HG02870 (cell line): ENCODE measurements around the gene NANOS3.

Source experiments
- ATAC-seq: cut with Tn5 transposase; IDR thresholded peaks from one replicate; pipeline ENCODE4 v1.9.1; 2021; ENCODE audit warnings: mild to moderate bottlenecking, moderate library complexity; ENCODE audit not compliant: unreplicated experiment

Gene NANOS3

GRCh38 chr19:13861714-13862531, 15.0 kb upstream of the NANOS3 start:
- ATAC-seq = peak; percentile 54

GRCh38 chr19:13864046-13864666, 12.8 kb upstream of the NANOS3 start:
- no peak for ATAC-seq

GRCh38 chr19:13864667-13865570, 12.0 kb upstream of the NANOS3 start:
- no peak for ATAC-seq

DNA sequence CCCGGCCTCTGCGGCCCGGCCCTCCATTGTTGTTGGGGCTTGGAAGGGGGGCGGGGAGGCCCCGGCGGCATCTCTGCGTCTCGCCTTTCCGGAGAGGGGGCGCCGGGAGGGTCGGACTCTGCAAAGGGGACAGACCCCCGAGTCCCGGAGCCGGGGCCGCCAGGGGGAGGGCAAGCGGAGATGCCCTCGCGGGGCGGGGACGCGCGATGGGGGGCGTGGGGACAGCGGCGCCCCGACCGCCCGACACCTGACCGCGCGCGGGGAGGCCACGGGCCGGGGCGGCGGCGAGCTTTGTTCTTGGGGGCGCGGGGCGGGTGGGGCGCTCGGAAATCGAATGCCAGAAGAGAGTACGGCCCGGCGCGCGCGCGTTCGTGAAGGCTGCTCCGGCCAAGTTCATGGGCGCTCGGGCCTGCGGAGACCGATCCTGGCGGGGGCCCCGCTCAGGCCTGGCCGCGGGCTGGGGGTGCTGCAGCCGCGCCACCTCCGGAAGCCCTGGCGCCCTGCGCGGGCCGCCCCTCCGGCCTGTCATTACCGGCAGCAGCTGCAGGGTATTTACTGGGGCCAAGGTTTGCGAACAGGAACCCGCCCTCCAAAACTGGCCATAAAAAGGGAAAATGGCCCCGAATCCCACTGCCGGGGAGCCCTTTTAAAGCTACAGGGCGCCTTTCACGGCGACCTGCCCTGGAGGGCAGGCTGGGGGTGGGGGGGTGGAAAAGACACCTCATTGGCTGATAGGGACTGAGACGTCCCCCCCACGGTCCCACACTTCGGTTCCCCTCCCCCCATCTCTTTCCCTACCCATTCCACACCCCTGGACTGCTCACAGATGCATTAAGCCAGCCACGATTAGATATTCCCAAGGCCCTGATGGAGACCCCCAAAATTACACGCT, 11.1 kb upstream of the NANOS3 start:
- no peak for ATAC-seq

GRCh38 chr19:13866463-13867046, 10.4 kb upstream of the NANOS3 start:
- no peak for ATAC-seq

GRCh38 chr19:13868663-13869062, 8.3 kb upstream of the NANOS3 start:
- ATAC-seq = no peak

GRCh38 chr19:13869281-13869680, 7.7 kb upstream of the NANOS3 start:
- ATAC-seq = no peak

DNA sequence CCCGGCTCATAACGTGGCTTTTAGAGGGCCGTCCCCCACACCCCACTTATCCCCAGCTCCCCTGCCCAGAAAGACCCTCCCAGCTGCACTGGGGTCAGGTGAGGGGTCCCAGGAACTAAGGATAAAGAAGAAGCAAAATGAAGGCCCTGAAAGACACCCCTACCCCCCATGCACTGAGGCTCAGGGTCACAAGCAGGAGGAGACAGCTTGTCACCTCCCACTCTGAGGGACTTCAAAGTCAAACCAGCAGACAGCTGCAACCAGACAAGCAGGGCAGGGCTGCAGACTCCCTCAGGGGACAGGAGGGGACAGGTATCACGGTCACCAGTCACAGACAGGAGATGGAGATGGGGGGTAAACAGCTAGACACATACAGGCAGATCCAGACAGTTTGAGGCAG, 6.1 kb upstream of the NANOS3 start:
- ATAC-seq = no peak

GRCh38 chr19:13872339-13872694, 4.6 kb upstream of the NANOS3 start:
- ATAC-seq = no peak

GRCh38 chr19:13872695-13873389, 4.1 kb upstream of the NANOS3 start:
- no peak for ATAC-seq

GRCh38 chr19:13873834-13874515, 3.0 kb upstream of the NANOS3 start:
- no peak for ATAC-seq

DNA sequence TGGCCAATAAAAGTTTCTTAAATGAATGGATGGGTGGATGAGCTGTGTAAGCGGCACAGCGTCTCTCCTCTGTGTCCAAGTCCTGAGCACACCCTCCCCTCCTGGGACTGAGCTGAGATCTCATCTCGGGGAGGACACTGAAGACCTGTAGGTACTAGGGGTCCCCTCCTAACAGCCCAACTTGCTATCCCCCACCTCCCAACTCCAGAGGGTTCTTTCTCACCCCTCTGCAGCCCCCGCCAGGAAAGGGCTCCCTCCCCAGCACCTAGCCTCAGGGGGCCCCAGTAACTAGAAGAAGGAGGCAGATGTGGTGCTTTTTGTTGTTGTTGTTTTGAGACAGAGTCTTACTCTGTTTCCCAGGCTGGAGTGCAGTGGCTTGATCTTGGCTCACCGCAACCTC, 1.1 kb upstream of the NANOS3 start:
- ATAC-seq = no peak

- ATAC-seq = no peak
Measured at GRCh38 chr19:13877303-13877702, 369 bp downstream of the NANOS3 start.

- ATAC-seq = peak; percentile 84
Measured at GRCh38 chr19:13880059-13881043, 3.4 kb downstream of the NANOS3 start.

DNA sequence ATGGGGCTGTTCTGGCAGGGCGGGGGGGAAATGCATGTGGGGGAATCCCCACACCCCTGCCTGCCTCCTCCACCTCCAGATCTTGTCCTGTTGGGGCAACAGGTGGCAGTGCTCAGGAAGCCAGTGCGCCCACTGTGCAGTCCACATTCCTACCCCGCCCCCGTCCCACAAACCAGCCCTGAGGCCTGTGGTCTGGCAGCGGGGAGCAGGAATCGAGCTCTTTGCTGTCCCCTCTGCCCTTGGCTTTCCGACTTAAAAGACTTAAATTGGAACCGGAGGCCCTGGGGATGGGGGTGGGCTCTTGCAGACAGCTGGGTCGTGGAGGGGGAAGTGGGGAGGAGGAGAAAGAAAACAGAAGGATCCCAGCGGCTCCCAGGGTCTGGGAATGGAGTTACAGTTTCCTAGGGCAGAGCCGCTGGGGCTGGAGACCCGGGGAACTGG, 4.3 kb downstream of the NANOS3 start:
- no peak for ATAC-seq

DNA sequence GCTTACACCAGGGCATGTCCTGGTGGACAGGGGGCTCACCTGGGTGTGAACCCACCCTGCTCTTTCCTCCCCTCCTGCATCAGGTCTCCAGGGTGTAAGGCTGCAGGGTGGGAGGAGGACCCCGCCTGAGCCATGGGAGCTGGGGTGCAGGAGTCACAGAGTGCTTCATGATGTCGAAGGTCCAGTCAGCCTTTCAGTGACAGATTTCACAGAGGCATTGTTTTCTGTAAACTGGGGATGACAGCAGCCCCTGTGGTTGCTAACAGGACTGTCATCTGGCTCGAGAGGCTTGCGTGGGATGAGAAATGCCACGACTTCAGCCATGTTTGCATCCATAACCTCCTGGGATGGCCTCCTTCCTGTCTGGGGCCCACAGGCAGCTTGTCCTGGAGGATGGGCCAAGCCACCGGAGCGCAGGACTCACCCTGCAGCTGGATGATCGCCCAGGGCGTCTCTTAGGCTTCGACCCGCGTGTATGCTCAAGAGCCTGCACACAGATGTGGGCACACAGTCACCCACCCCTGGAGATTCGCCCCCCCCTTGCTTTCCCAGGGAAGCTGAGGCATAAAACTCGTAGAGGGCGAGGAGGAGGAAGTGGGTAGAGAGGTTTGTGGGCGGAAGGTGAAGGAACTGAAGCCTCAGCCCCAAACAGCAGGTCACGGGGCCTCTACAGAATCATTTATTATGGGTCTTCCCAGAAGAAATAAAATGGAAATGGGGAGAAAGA, 4.9 kb downstream of the NANOS3 start:
- no peak for ATAC-seq

DNA sequence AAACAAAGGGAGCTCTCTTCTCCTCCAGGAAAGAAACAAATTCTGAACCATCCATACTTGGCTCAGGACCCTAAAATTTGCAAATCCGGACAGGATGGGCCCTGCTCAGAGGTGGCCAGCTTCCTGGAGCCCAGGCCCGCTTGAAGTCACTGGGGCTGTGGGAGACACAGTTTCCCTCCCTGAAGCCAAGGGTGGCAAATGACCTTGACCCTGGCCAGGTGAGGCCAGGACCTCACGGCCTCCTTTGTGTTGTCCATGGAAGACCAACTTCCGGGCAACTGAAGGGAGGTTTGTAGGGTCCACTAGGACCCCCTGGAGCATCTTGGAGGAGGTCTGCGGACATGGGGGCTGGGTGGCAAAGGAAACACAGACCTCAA, 5.5 kb downstream of the NANOS3 start:
- no peak for ATAC-seq
